Mesothelial cell of epicardium (in vitro differentiated cells): ENCODE results near the gene FAM184A. TPM values are rescaled to one million over a fixed set of nuclear protein-coding genes. Genes with fewer than 3 reads are reported as not detected.

Experiments used
- DNase-seq, 2 experiments: peaks; one replicate each; pipeline ENCODE4 v3.0.0; 2021; ENCODE audit warnings: low spot score in 2 of 2; ENCODE audit not compliant: unreplicated experiment in 2 of 2
- H3K27ac Mint-ChIP-seq: 2 replicates; pipeline ENCODE4 v1.8.0; 2021; ENCODE audit warnings: mixed read lengths
- H3K27me3 Mint-ChIP-seq: 2 replicates; pipeline ENCODE4 v1.8.0; 2021; ENCODE audit warnings: low read depth, mixed read lengths
- H3K36me3 Mint-ChIP-seq: 2 replicates; pipeline ENCODE4 v1.8.0; 2021; ENCODE audit warnings: mixed read lengths
- H3K4me1 Mint-ChIP-seq: 2 replicates; pipeline ENCODE4 v1.8.0; 2021; ENCODE audit warnings: mixed read lengths
- H3K4me3 Mint-ChIP-seq: 2 replicates; pipeline ENCODE4 v1.8.0; 2021; ENCODE audit warnings: mild to moderate bottlenecking, moderate library complexity, mixed read lengths
- H3K9me3 Mint-ChIP-seq: 2 replicates; pipeline ENCODE4 v1.8.0; 2021; ENCODE audit warnings: mixed read lengths
- total RNA-seq: library from RNA; stranded (reverse); gene quantifications from 3 replicates; pipeline ENCODE4 v1.2.1, GENCODE V29; 2021
- TF ChIP-seq, protein P1 (sequence below): fragments of 200-600 bp; sonication (generic); IDR thresholded peaks from one replicate; pipeline ENCODE4 v1.5.0; 2021; ENCODE audit warnings: antibody characterized with exemption; ENCODE audit not compliant: unreplicated experiment

Gene FAM184A
- total RNA-seq, 1 donor from 2014 or later, result 4.1 TPM

DNA sequence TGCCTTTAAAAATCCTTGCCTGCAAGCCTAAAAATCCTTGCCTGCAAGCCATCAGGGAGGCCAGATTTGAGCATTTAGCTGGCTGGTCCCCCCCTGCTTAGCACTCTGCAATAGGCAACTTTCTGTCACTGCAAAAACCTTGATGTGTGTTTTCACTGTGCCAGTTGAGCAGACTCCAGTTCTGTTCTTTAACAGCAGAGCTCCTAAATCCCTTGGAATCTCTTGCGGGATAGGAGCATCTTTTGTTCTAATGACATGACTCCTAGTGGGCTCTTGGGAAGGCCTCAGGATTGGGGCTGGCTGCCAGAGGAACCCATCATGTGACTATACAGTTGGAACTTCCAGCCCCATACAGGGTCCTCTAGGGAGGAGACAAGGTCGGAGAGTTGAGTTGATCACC, 50.4 kb downstream of the FAM184A start:
- Mint-ChIP-seq H3K36me3 (no peaks in the 10 kb centered on the region), H3K4me3 (no peak overlapping the region), H3K27me3 (no peaks in the 10 kb centered on the region), H3K9me3 (no peaks in the 10 kb centered on the region), H3K4me1 (peaks cover 4% of the 10 kb centered on the region), H3K27ac (no peak overlapping the region)
- TF ChIP-seq, protein P1, sequence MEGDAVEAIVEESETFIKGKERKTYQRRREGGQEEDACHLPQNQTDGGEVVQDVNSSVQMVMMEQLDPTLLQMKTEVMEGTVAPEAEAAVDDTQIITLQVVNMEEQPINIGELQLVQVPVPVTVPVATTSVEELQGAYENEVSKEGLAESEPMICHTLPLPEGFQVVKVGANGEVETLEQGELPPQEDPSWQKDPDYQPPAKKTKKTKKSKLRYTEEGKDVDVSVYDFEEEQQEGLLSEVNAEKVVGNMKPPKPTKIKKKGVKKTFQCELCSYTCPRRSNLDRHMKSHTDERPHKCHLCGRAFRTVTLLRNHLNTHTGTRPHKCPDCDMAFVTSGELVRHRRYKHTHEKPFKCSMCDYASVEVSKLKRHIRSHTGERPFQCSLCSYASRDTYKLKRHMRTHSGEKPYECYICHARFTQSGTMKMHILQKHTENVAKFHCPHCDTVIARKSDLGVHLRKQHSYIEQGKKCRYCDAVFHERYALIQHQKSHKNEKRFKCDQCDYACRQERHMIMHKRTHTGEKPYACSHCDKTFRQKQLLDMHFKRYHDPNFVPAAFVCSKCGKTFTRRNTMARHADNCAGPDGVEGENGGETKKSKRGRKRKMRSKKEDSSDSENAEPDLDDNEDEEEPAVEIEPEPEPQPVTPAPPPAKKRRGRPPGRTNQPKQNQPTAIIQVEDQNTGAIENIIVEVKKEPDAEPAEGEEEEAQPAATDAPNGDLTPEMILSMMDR, result no peak
- DNase-seq, result no peak

DNA sequence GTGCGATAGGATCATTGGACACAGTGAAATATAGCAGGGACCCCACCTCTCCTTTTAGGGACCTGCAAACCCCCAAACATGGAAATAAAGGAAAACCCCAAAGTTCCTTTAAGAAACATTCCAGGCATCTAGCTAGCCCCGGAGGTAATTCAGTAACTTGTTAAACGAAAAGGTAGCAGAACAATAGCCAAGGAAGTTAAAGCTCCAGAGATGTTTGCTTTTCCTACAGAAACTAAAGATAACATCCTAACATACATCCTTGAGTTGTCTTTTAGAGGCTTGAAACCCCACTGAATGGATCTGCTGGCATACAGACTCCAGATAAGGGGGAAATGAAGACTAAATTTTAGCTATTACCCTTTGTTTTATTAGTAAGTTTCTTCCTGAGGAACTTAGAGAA, 51.0 kb downstream of the FAM184A start:
- no peak overlapping the region for H3K4me3 Mint-ChIP-seq
- no peak for DNase-seq

DNA sequence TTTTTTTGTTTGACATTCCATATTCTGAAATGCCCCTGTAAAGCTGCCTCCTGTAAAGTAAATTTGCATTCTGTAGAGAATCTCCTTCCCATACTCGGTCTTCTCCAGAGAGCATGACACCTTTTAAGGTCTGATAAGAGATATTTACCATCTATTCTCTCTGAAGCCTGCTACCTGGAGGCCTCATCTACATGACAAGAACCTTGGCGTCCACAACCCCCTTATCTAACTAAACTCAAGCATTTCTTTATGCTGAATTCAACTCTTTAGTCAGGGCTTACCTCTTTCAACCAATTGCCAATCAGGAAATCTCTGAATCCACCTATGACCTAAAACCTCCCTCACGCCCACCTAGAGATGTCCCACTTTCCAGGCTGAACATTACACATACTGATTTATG, 51.6 kb downstream of the FAM184A start:
- H3K27ac Mint-ChIP-seq, result no peak overlapping the region
- H3K36me3 Mint-ChIP-seq, result no peaks in the 10 kb centered on the region

More for the DNA sequence above, 51.0 kb downstream of the FAM184A start:
- H3K27me3 Mint-ChIP-seq, result no peaks in the 10 kb centered on the region
- no peaks in the 10 kb centered on the region for H3K9me3 Mint-ChIP-seq
- TF ChIP-seq, protein P1, result no peak
- H3K27ac Mint-ChIP-seq, result no peak overlapping the region
- no peaks in the 10 kb centered on the region for H3K36me3 Mint-ChIP-seq
- peaks cover 4% of the 10 kb centered on the region for H3K4me1 Mint-ChIP-seq

DNA sequence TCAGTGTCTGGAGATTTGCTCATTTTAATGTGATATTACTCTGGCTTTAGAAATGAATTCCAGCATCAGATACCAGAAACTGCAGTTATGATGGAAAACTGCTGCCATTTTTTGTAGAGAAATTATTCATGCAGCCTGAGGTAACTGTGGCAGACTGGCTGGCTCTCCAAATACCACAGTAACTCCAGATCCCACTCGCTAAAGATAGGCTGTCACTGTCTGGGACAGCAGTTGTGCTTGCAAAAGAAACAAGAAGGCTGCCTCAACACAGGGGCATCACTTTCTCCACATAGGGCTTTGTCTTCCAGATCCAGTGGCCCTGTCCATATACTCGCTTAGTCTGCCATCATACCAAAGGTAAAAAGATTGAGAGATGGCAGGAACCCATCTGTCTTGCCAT, 52.7 kb downstream of the FAM184A start:
- H3K27me3 Mint-ChIP-seq, result no peaks in the 10 kb centered on the region
- H3K36me3 Mint-ChIP-seq, result no peaks in the 10 kb centered on the region
- TF ChIP-seq, protein P1, result no peak
- H3K9me3 Mint-ChIP-seq, result no peaks in the 10 kb centered on the region
- peaks cover 4% of the 10 kb centered on the region for H3K4me1 Mint-ChIP-seq
- DNase-seq, result no peak
- H3K27ac Mint-ChIP-seq, result no peak overlapping the region
- H3K4me3 Mint-ChIP-seq, result no peak overlapping the region

More for the DNA sequence above, 51.6 kb downstream of the FAM184A start:
- TF ChIP-seq, protein P1, result no peak
- Mint-ChIP-seq H3K4me3 (no peak overlapping the region), H3K4me1 (peaks cover 4% of the 10 kb centered on the region), H3K27me3 (no peaks in the 10 kb centered on the region), H3K9me3 (no peaks in the 10 kb centered on the region)
- no peak for DNase-seq

DNA sequence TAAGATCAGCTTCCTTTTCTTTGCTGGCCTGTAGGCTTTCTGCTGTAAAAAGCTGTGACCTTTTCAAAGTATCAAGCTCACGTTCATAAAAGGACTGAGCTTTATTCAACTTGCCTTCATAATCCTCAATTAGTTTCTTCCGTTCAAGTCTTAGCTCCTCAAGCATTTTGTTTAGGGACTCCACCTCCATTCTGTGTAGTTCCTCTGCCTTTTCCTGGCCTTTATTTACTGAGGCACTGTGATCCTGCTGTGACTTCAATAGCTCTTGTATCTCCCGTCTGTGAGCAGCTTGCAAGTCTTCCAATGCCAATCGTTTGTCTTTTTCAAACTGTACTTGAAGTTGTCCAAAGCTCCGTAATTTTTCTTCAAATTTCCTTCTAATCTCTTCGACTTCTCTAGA, 54.4 kb downstream of the FAM184A start:
- DNase-seq, result no peak
- no peak overlapping the region for H3K27ac Mint-ChIP-seq
- H3K27me3 Mint-ChIP-seq, result no peaks in the 10 kb centered on the region
- H3K4me3 Mint-ChIP-seq, result no peak overlapping the region
- H3K9me3 Mint-ChIP-seq, result no peaks in the 10 kb centered on the region
- TF ChIP-seq, protein P1, result no peak
- H3K36me3 Mint-ChIP-seq, result no peaks in the 10 kb centered on the region
- H3K4me1 Mint-ChIP-seq, result peaks cover 4% of the 10 kb centered on the region

DNA sequence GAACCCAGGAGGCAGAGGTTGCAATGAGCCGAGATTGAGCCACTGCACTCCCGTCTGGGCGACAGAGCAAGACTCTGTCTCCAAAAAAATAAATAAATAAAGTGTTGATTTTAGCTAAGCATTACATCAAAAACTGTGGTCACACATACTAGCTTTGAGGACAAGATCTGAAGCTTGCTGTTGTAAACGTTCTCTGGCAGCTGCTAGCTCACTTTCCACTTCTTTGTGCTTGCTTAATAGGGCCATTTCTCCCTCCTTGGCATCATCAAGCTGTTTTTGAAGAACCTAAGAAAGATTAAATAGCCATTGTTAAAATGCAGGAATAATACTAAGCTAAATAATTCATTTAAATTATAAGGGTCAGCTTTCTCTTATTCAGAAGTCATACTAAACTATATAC, 55.7 kb downstream of the FAM184A start:
- TF ChIP-seq, protein P1, result no peak
- Mint-ChIP-seq H3K27me3 (no peaks in the 10 kb centered on the region), H3K4me1 (peaks cover 2% of the 10 kb centered on the region), H3K36me3 (no peaks in the 10 kb centered on the region), H3K9me3 (no peaks in the 10 kb centered on the region), H3K4me3 (no peak overlapping the region), H3K27ac (no peak overlapping the region)
- DNase-seq, result no peak
